Ramos (cell line): ENCODE results near the gene UNC79.
"Not testable (repeated sequence)": the region's sequence is repeated elsewhere in the genome, so short reads cannot be mapped to it uniquely, and the experiment has no call there.

Experiments
- in situ Hi-C: fragments of 300-500 bp; cut with MboI; formaldehyde crosslinking; loops from one replicate; pipeline ENCODE4 v1.14.3; 2022; ENCODE audit warnings: low sequenced_read_pairs; ENCODE audit not compliant: unreplicated experiment

UNC79 gene

DNA sequence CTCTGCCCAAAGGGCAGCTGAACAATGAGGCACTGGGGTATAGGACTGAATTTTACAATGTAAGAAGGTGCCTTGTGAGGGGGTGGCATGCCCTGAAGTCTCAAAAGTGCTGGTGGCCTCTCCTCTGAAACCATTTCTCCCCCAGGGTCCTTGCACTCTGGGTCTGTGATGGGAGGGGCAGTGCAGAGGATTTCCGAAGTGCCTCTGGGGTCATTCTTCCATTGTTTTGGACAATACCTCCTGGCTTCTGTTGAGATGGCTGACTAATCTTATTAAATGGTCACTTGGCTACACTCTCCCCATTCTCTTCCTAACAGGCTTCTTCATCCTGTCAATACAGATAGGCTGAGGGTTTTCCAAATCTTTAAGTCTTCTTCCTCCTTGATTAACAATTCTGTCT is 59.3 kb downstream of the UNC79 start:
- in situ Hi-C loops: no loop called here

DNA sequence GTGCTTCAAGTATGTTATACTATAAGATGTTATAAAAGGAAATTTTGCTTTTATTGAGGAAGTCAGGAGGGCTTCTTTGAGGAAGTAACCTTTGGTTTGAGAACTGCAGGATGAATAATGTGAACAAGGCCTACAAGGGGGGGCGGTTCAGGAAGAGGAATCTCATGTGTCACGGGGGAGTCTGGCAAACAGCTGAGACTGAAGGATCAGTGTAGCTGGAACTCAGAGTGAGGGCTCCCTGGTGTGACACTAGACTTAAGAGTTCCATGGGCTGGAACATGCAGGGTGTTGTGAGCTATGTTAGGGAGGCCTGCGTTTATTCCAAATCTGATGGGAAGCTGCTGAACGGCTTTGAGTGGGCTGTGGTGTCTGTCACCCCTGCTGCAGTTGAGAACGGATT is 62.3 kb downstream of the UNC79 start:
- in situ Hi-C loops: no loop called here

DNA sequence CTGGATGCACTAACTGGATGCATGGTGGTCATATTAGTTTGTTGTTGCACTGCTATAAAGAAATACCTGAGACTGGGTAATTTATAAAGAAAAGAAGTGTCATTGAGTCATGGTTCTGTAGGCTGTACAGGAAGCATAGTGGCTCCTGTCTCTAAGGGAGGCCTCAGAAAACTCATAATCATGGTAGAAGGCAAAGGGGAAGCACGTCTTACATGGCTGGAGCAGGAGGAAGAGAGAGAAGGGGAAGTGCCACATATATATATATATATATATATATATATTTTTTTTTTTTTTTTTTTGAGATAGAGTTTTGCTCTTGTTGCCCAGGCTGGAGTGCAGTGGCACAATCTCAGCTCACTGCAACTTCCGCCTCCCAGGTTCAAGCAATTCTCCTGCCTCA is 62.9 kb downstream of the UNC79 start:
- in situ Hi-C loops: not testable (repeated sequence)

DNA sequence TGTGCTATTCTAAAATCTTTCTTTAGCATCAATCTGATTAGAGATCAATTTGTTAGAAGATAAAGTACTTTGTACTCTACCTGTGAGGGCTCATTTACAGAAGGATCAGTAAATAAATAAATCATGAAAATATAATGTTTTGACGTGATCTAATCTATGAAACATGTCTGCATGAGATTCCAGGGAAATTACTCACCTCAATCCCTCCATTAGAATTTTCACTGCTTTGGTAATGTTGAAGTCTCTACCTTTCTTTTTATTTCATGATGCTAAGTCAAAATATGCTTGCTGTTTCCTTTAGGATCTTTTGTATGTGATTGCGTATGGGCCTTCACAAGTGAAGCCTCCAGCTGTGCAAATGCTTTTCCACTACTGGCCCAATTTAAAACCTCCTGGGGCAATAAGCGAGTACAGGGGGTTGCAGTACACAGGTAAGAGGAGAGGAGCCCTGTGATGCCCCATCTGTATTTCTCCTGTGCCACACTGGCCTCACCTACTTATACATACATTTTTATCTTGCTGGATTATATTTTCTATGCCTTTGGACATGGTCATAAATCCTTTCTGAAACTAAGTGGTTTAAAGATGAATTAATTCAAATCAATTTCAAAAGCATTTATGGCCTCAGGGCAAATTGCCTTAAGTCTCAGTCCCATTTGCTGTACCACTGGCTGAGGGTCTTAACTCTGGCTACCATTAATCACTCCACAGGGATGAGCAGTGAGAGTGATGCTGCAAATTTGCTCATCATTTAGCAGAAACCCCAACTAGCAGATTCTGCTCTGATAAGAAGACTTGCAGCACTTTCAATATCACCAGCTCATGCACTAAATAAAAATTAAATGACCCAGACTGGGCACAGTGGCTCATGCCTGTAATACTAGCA is 66.4 kb downstream of the UNC79 start:
- in situ Hi-C loops: no loop called here

DNA sequence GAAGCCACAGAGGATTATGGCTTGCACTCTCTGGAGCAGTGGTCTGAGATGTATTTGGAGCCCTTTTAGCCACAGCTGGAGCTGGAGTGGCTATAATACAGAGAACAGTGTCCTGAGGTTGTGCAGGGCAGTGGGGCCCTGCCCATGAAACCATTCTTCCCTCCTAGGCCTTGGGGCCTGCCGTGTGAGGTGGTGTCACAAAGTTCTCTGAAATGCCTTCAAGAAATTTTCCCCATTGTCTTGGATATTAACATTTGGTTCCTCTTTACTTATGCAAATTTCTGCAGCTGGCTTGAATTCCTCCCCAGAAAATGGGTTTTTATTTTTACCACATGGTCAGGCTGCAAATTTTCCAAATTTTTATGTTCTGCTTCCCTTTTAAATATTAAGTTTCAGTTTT is 79.3 kb downstream of the UNC79 start:
- in situ Hi-C loops: no loop called here

DNA sequence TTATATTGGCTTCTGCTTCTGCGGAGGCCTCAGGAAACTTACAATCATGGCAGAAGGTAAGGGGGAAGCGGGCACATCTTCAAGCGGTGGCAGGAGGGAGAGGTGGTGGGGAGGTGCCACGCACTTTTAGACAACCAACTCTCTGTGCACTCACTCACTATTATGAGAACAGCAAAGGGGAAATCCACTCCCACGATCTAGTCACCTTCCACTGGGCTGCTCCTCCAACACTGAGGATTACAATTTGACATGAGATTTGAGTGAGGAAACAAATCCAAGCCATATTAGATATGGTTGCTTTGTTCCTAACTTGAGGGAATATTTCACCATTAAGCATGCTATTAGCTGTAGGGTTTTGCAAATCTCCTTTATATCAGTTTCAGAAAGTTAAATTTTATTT is 80.3 kb downstream of the UNC79 start:
- in situ Hi-C loops: no loop called here

DNA sequence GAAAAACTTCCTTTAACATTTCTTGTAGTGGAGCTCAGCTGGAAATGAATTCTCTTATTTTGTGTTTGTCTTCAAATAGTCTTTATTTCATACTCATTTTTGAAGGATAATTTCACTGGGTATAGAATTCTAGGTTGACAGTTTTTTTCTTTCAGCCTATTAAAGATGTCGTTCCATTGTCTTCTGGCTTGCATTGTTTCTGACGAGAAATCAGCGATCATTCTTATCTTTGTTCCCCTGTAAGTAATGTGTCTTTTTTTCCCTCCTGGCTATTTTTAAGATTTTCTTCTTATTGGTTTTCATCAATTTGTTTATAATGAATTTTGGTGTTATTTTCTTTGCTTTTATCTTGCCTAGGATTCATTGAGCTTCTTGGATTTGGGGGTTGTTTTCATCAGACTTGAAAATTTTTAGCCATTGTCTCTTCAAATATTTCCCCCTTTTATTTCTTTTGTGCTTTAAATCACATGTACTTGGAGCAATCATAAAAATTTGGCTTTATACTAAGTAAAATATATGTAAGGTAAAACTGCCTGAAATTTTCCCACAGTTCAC is 89.4 kb downstream of the UNC79 start:
- in situ Hi-C loops: no loop called here

DNA sequence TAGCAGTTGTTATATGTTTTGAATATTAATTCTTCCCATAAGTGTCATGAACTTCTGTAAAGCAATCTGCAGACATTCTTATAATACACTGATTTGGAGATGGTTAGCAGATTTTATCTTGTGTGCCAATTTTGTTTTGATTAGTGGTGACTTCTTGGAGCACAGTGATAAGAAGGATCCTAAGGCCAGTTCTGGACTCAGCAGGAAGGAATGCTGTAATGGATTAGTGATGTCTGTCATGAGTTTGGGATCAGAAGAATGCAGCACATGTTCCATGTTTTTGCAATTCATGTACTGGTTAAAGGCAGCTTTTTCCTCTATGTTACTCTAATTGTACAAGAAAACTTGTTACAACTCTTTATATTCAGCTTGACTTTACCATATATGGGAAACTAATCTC is 91.5 kb downstream of the UNC79 start:
- in situ Hi-C loops: no loop called here

DNA sequence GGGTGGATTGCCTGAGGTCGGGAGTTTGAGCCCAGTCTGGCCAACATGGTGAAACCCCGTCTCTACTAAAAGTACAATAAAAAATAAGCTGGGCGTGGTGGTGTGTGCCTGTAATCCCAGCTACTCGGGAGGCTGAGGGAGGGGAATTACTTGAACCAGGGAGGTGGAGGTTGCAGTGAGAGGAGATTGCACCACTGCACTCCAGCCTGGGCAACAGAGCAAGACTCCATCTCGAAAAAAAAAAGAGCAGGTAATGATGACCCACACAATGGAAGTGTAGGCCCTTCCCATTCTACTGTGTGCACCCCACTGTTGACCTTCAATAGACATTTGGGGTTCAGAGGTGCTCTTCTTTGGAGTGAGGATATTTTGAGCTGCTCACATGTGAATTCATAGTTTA is 94.5 kb downstream of the UNC79 start:
- in situ Hi-C loops: not testable (repeated sequence)

DNA sequence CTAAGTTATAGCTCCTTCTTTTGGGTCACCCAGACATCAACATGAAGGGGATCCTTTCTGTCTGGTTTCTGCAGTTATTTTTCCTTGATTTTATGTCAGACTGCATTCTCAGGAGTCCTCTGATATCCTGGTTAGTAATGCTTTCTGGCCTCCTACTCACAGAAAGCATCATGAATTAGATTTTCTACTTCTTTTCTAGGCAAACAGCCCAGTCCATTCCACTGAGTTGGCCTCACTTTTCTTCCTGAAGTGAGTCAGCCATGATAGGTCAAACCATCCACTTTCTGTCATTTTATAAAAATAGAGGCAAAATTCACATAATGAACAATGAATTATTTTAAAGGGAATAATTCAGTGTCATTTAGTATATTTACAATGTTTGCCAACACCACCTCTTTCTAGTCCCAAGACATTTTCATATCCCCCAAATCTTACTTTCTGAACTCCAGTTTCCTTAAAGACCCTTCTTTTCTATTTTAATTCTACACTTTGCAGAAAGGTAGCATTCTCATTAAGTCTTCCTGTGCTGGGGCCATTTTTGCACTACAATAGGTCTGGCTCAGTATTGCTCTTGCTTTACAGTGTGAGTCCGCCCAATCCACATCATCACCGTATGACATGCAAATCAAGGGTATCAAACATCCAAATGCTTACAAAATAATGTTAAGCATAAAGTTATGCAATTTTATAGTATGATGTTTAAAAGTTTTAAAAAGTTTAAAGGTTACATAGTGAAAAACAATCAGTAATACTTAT is 95.1 kb downstream of the UNC79 start:
- in situ Hi-C loops: no loop called here

DNA sequence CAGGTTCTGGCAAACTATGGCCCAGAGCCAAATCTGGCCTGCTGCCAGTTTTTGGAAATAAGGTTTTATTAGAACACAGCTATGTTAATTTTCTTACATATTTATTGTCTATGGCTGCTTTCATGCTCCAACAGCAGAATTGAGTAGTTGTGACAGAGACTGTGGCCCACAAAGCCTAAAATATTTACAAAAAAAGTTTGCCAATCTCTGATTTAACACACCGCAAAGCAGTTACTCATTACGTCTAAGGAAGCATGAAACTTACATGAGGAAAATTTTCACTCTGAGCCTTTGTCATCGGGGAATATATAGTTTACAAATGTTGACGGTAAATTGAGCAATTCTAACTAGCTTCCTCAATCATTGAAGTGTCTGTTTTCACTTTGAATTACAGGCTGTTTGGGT is 96.5 kb downstream of the UNC79 start:
- in situ Hi-C loops: no loop called here

DNA sequence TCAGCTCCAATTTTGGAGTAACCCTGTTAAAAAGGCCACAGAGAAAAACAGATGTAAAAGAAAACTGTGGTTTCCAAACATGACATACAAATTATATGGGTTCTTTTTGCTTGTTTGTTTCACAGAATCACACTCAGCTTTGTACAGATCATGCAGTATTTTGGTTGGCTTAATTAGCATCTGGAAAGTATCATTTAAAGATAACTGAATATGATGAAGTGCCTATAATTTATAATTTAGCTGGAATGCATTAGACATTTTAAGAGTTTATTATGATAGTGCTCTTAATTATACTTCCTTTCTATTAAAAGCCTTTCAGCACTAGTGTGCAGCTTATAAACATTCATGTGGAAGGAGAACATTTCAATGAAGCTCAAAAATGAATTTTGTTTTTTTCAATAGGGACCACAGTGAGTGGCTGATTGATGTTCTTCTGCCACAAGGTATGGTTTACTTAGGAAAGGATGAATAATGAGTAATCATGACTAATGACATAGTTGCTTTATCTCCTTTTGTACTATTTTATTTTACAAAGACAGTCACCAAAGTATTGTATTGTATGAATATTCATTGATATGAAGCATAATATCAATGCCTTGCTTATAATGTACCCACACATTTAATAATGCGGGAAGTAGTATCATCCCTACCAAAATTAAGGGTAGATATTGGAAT is 98.3 kb downstream of the UNC79 start:
- in situ Hi-C loops: no loop called here

DNA sequence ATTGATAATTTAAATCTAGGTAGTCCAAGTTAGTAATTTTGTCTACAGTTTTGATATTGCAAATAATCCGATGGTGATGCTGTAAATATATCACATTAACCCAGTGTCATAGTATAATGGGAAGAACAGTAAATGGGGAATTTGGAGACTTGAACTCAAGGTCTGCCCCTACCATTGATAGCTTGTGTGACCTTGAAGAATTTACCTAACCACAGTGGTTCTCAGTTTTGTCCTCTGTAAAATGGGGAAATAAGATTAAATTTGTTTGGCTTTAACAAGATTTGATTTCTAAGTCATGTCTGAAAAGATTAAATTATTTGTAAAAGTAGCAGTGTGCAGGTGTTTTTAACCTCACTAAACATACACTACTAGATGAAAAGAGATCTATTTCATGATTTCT is 100.9 kb downstream of the UNC79 start:
- in situ Hi-C loops: no loop called here

DNA sequence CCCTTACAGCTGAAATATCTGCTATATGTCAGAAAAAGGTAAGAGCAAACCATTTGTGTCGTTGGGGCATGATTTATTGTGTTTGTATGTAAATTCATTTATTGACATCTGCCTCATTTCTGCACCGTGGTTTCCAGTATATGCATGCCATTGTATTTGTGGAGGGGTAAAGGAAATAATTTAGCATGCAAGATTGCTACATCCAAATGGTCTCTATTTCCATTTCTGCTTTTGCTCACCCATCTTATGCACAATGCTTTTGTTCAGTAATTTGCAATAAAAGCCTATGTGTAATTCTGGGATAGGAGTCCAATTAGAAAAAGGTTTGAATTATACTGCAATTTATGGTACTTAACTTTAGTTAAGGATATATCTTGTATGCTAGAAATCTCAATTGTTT is 101.8 kb downstream of the UNC79 start:
- in situ Hi-C loops: no loop called here

DNA sequence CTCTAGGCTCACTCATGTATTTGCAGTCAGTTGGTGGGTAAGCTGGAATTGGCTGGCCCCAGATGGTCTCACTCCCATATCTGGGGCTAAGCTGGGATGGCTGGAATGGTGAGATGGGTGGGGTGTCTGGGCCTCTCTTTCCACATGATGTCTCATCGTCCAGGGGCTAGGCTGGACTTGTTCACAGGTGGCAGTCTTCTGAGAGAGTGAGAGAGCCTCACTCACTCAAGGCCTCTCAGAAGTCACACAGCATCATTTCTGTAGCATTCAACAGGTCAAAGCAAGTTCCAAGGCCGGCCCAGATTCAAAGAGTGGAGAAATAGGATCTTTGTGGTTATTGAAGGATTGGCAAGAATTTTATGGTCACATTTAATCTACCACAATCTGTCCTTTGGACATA is 102.7 kb downstream of the UNC79 start:
- in situ Hi-C loops: no loop called here

DNA sequence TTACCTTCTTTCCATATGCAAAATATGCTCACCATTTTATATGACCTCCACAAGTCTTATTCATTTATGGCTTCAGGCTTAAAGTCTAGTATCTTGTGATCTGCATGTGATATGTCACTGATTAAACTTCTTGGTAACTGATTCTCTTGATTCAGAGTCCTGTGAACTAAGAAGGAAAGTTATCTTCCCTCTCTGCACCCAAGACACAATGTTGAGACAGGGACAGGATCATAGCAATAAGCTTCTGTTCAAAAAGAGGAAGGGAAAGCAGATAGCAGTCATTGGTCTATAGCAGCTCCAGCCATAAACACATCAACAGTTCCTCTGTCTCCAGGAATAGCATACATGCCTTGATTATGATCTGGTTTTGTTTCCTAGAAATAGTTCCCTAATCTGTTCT is 103.1 kb downstream of the UNC79 start:
- in situ Hi-C loops: no loop called here

DNA sequence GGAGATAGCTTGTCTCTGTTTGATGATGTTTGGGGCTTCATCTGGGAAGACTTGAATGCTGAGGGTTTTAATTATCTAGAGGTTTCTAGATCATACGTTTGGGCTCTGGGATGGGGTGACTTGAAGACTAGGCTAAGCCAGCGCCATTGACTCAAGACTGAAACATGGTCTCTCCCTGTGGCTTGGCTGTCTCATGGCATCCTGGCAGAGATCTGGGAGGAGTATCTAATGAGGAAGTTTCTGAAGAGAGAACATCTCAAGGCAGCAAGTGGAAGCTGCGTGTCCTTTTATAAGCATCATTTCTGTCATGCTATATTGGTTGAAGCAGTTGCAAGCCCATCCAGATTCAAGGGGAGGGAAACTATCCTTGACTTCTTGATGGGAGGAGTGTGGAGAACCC is 104.8 kb downstream of the UNC79 start:
- in situ Hi-C loops: no loop called here

DNA sequence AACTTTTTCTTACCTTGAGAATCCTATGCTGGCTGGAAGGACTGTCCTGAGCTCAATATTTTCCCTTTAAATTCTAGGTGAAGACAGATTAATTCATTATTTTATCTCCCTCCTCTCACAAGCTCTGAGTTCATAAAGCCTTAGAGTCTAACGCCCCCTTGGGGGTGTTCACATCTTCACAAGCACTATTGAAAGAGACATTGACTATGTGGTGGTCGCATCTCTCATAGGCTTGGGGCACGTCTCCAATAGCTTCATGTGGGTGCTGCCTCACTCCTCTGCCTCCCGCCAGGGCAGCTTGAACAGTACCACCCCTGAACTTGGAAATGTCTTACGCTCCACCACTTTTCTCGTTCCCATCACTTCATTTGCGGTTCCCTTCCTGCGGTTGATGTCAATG is 106.2 kb downstream of the UNC79 start:
- in situ Hi-C loops: no loop called here

DNA sequence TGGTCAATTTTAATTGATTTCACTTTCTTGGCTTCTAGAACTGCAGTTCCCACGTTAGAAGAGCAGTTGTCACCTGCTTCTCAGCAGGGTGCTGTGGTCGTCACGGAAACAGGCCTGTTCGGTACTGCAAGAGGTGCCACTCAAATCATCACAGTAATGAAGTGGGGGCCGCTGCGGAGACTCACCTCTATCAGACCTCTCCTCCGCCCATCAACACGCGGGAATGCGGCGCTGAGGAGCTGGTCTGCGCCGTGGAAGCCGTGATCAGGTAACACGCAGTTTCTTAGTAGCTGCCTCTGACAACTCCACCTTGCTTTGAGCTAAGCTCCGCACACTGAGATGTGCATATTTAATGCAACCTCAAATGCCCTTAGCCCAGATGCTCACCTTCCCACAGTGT is 107.2 kb downstream of the UNC79 start:
- in situ Hi-C loops: no loop called here

DNA sequence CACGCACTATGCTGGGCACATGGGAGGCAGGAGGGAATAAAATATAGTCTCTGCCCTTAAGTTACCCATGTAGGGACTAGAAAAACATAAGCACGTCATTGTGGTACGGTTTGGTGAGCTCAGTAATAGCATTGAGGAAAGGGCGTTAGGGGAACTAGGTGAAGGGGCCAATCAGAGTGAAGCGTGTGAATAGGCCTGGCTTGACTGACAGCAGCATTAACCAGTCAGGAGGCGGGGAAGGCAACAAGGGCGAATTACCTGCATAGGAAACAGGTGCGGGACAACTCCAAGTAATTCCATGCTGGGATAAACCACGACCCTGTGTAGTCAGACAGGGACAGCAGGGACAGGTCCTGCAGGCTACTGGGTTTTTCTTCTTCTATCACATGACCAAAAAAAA is 107.7 kb downstream of the UNC79 start:
- in situ Hi-C loops: no loop called here

DNA sequence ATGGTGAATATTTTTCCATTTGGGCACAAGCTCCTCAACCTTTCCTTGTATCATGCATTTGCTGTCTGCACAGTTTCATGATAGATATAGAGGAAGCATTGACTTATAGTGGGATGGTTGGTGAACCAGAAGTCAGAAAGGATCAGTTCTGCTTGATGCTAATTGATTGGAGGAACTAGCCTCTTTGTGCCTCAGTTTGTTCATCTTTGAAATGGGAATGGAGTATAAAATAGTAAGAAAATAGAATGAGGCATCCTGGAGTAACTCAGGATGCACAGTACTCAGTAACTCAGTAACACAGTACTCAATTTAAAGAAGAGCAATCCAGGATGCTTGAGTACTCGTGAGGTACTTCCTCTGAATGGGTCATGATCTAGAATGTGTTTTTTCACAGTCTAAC is 109.5 kb downstream of the UNC79 start:
- in situ Hi-C loops: no loop called here
